Stimulated activated CD4-positive, alpha-beta T cell treated with anti-CD3 and anti-CD28 coated beads, Interleukin-2, amount 100 ng/mL, for 24 hours (primary cell): Measurements from ENCODE around the gene VPS4A.
"Not testable (repeated sequence)": the region's sequence is repeated elsewhere in the genome, so short reads cannot be mapped to it uniquely, and the experiment has no call there.

ENCODE experiments used
- DNase-seq, 2 donors: peaks; one replicate each; pipeline ENCODE4 v3.0.0-alpha.2; 2020

The VPS4A gene

DNA sequence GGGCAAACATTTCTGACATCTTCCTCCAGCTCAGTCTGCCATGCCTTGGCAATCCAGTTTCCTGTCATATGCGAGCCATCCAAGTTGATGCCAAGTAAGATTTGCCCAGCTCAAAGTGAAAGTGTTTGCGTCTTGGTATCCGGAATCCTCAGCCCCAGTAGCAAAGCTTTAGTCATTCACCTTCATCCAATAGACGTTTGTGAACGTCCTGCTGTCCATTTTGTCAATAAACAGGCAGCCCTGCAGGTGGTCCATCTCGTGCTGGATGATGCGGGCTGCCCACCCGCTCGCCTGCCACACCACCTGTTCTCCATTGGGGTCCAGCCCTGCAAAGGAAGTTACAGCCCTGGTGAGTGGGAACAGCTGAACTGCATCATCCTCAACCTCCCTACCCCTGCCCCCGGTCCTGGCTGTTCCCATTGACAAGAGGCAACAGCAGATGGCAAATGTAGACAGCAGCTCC lies 17.7 kb downstream of the VPS4A start:
- DNase-seq = no peak

- peak; percentile 55 to 59 for DNase-seq
Observed at GRCh38 chr16:69329369-69330285, 18.5 kb downstream of the VPS4A start.

- DNase-seq = peak; percentile 87 to 89
Observed at GRCh38 chr16:69330286-69331109, 19.3 kb downstream of the VPS4A start, which contains the start of gene PDF. Gene PDF (minus strand): TSS chr16:69330588. CDS start chr16:69330570, 18 bp downstream.

- no peak for DNase-seq
Observed at GRCh38 chr16:69334696-69335095, 23.5 kb downstream of the VPS4A start.

GRCh38 chr16:69338557-69339288 lies 27.6 kb downstream of the VPS4A start:
- DNase-seq = no peak

DNA sequence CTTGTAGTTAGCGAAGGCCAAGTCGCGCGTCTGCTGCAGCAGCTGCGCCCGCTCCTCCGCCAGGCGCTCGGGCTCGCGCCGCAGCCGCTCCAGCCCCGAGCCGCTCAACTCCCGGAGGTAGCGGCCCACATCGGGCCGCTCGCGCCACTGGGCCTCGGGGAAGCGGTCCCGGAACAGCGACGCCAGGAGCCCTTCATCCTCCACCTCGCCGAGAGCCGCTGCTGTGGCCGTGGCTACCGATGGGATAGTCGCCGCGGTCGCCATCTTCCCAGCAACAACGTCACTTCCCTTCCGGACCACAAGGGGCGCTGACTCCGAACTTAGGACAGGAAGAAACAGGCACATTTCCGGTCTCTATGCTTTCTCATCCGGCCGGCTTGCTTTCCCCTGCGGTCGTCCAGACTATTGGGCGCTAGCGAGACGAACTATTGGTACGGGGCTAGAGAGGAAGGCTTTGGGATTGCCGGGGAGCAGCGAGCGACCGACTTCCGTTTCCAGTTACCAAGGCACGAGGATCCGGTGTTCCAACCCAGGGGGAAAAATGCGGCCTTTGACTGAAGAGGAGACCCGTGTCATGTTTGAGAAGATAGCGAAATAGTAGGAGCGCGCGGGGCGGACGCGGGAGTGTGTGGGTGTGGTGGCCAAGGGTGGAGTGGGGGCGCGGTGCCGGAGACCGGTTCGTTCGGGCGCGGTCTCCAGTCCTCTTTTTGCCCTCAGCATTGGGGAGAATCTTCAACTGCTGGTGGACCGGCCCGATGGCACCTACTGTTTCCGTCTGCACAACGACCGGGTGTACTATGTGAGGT lies 28.3 kb downstream of the VPS4A start, which contains the start of the genes COG8 and NIP7:
Gene COG8 (minus strand): TSS at position 276 of the 806 bp plus-strand sequence. CDS start 12 bp downstream, at position 264.
Gene NIP7 (plus strand): TSS at position 484 of the 806 bp plus-strand sequence. CDS start 58 bp downstream, at position 542.
- peak; percentile 93 to 94 for DNase-seq

DNA sequence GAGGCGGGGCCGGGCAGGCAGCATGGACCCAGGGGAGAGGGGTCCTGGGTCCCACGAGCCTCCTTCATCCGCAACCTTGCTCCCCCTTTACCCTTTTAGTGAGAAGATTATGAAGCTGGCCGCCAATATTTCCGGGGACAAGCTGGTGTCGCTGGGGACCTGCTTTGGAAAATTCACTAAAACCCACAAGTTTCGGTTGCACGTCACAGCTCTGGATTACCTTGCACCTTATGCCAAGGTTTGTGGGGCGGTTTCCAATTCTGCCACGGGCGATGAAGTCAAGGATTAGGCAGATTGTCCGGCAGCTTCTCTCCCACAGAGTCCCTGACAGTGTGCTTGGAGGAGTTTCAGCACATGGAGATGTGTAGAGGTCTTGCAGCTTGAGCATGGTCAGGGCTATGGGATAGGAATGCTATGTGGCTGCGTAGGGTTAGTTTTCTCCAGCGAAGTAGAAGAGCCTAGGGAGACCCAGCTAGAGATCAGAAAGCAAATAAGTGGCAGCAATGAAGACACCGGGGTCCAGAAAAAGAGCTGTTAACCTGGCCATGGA lies 29.0 kb downstream of the VPS4A start:
- peak in 1 of 2 donors; percentile 48 for DNase-seq

- no peak for DNase-seq
Observed at GRCh38 chr16:69344171-69344570, 33.0 kb downstream of the VPS4A start.

DNA sequence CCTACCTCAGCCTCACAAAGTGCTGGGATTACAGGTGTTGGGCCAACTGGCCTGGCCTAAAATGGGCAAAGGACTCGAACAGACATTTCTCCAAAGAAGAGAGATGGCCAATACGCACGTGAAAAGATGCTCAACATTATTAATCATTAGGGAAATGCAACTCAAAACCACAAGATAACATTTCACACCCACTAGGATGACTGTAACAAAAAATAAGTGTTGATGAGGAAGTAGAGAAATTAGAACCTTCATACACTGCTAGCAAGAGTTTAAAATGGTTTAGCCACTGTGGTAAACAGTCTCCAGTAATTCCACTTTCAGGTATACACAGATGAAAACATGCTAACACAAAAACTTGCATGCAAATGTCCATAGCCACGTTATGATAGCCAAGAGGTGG lies 34.8 kb downstream of the VPS4A start:
- no peak for DNase-seq

- no peak for DNase-seq
Observed at GRCh38 chr16:69346683-69347082, 35.5 kb downstream of the VPS4A start.

DNA sequence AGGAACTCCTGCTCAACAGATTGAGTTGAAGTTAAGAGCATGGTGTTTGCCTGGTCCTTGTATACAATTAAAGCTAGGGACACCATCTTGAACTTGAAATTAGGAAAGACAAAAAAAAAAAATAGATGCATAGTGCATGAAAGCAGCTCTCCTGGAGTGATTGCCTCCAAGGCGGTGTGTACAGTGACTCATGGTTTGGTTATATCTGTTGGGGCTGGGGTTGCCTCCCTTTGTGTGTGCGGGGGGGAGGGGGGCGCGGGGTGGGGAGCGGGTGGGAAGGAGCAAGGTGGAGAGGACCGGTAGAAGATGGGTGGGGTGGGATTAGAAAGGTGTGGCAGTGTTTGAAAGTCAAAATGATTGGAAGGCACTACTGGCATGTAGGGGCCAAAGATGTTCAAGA lies 37.1 kb downstream of the VPS4A start:
- DNase-seq = no peak

GRCh38 chr16:69349536-69349935 lies 38.4 kb downstream of the VPS4A start:
- no peak for DNase-seq

DNA sequence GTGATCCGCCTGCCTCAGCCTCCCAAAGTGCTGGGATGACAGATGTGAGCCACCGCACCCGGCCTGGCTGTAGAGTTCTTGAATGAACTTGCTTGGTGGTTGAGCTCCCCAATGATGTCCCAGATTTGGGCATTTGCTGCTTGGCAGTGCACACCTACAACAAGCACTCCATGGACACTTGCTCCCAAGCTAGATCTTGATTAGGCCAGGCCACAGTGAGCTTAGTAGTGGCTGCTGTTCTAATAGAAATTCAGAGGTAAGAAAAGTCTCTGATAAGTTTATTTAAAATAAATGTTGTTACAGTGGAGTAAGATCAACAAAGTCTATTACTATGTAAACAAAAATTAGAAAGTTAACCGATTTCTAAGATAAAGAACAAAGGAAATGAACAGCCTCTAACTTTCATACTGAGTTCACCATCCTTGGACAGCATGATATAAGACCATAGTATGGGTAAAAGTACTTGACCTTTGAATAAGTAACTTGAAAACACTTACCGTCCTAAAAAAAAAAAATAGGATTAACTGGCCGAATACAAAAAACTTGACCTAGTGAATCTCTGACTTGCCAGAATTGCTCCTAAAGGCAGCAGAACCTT lies 39.5 kb downstream of the VPS4A start:
- DNase-seq = no peak

DNA sequence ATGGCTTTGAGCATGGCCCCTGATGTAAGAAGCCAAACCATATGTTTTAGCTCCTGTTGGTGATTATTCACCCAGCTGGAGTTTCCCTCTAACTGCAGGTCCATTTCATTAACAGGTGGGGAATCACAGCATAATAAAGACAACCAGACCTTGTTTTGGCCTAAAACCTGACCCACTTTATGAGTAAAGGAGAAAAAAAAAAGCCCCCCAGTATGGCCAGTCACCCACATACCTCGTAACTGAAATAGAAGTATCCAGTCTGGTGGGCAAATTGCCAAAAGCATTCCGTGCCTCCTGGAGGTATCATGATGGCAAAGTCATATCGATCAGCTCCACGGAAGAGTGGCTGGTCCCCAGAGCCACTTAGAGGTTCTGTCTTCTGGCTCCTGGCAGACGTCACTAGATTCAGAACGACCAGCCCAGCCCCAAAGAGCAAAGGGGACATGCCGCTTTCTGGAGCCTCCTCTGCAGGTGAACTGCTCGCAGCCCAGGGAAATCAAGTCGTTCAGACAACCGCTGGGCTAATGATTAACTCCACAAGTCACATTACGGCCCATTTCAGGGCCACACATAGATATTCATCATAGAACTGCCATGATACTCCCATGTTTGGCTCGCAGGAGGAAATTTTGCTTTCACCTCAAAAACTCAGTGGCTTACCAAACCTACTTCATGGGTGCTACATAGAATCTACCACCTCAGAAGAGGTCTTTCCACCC lies 40.3 kb downstream of the VPS4A start, which contains the start of gene TMED6:
Gene TMED6 (minus strand): TSS at position 478 of the 719 bp plus-strand sequence. CDS start 33 bp downstream, at position 445.
- no peak for DNase-seq

DNA sequence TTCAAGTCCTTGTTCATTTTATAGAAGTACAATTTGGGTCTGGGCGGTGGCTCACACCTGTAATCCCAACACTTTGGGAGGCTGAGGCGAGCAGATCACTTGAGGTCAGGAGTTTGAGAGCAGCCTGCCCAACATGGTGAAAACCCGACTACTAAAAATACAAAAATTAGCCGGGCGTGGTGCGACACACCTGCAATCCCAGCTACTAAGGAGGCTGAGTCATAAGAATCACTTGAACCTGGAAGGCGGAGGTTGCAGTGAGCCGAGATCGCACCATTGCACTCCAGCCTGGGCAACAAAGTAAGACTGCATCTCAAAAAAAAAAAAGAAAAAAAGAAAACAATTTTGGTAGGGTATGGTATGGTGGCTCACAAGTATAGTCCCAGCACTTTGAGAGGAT lies 48.9 kb downstream of the VPS4A start:
- DNase-seq = not testable (repeated sequence)

- no peak for DNase-seq
Observed at GRCh38 chr16:69363281-69363717, 52.1 kb downstream of the VPS4A start.

GRCh38 chr16:69364088-69364487 lies 52.9 kb downstream of the VPS4A start:
- DNase-seq = no peak

DNA sequence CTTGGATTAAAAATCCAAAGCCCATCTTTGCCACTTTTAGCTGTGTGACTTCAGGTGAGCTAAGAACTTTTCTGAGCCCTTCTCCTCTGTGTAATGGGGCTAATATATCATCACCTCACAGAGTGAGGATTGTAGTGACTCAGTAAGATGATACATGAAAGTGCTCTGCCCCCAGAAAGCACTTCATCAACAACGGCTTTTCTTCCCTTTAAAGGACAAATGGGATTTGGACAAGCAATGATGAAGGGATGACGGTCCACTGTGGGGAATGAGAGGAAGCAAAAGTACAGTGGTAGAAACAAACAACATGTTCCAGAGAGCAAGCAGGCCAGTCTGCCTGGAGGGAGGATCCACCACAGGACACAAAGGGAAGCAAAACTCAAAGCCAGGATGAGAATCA lies 54.8 kb downstream of the VPS4A start:
- no peak for DNase-seq

DNA sequence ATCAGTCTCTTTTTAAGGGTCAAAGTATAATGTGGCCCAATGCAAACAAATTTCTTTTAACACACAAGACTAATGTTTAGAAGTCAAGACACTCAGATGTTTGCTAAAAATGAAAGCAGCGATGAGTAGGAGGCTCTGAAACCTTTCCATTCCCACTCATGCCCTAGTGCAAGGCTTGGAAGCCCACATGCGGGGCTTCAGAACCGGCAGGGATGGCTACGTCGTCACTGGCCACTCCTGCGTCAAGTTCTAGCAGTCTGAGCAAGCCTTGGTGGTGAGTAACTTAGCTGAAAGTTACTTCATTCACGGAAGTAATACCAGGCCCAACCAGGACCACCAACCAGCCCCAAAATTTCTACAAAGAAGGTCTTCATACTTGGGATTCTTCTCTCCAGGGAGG lies 55.3 kb downstream of the VPS4A start:
- DNase-seq = peak in 1 of 2 donors; percentile 35

DNA sequence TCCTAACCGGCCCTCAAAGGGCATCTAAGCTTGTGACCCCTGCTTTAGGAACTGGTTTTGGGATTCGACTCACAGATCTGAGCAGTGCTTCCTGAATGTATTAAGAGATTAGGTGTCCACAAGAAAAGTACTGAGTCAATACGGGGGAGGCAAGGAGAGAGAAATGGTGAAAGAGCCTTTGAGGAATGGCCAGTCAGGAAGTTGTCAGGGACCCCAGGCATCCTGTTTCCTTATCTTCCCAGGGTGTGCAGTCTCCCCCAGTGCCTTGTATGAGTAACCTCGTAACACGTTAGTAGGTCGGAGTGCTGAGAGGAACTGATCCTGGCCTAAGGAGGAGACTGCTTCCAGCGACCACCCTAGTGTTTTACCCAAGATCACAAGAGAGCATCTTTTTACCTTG lies 56.8 kb downstream of the VPS4A start:
- no peak for DNase-seq
